IMR-90 (cell line): ENCODE data around the gene DHX38. TPM values are rescaled to one million over a fixed set of nuclear protein-coding genes. Genes with fewer than 3 reads are reported as not detected.

Experiments
- ATAC-seq: fragments of 200-7000 bp; cut with Tn5 transposase; 2 replicates; pipeline ENCODE4 v1.9.1; 2020; ENCODE audit warnings: low read depth, mild to moderate bottlenecking, moderate library complexity
- BruUV-seq: library from RNA; stranded (reverse); fragments of 400-500 nt; replicated peaks from 2 replicates; lab custom pipeline; 2021; lab: Mats Ljungman, UMichigan
- CTCF ChIA-PET: fragments of 300-600 bp; formaldehyde crosslinking; extraction: SDS; loops from one replicate; lab custom pipeline; 2021; ENCODE audit warnings: antibody characterized with exemption; lab: Yijun Ruan, JAX
- POLR2A ChIA-PET: fragments of 300-600 bp; sonication (Branson Sonifier 250); formaldehyde crosslinking; loops from one replicate; lab custom pipeline; 2022; ENCODE audit warnings: antibody characterized with exemption; ENCODE audit not compliant: unreplicated experiment; lab: Charles Lee
- DNase-seq: peaks from one replicate; pipeline ENCODE4 v3.0.0; 2013
- H2AFZ ChIP-seq: replicated peaks from 2 replicates; pipeline ENCODE3; 2013; ENCODE audit warnings: low read length, mild to moderate bottlenecking; ENCODE audit not compliant: poor library complexity
- H2AK5ac ChIP-seq: 2 replicates; pipeline ENCODE4 v1.6.1; 2013; ENCODE audit warnings: low read depth, low read length, inconsistent platforms
- H2AK9ac ChIP-seq: replicated peaks from 2 replicates; pipeline ENCODE3; 2013; ENCODE audit warnings: mild to moderate bottlenecking, low read depth, low read length, moderate library complexity; ENCODE audit not compliant: poor library complexity
- H2BK120ac ChIP-seq: 2 replicates; pipeline ENCODE4 v1.6.1; 2013; ENCODE audit warnings: low read depth, low read length, inconsistent platforms
- H2BK15ac ChIP-seq: 3 replicates; pipeline ENCODE4 v1.6.1; 2013; ENCODE audit warnings: low read depth, low read length, inconsistent platforms
- H2BK20ac ChIP-seq: 2 replicates; pipeline ENCODE4 v1.6.1; 2013; ENCODE audit warnings: low read depth, mild to moderate bottlenecking, inconsistent platforms, low read length, moderate library complexity
- H2BK5ac ChIP-seq: 2 replicates; pipeline ENCODE4 v1.6.1; 2013; ENCODE audit warnings: mild to moderate bottlenecking, low read depth, low read length, inconsistent platforms; ENCODE audit not compliant: poor library complexity, severe bottlenecking
- H3K14ac ChIP-seq: replicated peaks from 2 replicates; pipeline ENCODE4 v1.6.1; 2013; ENCODE audit warnings: low read depth, low read length, inconsistent platforms
- H3K18ac ChIP-seq: 2 replicates; pipeline ENCODE4 v1.6.1; 2013; ENCODE audit warnings: low read depth, low read length, control low read depth
- H3K23ac ChIP-seq: 2 replicates; pipeline ENCODE4 v1.6.1; 2013; ENCODE audit warnings: low read depth, low read length, inconsistent platforms
- H3K27ac ChIP-seq: 2 replicates; pipeline ENCODE4 v1.5.1; 2013; ENCODE audit warnings: mild to moderate bottlenecking, control low read depth, low read length; ENCODE audit not compliant: insufficient read depth
- H3K27me3 ChIP-seq: 2 replicates; pipeline ENCODE4 v1.6.1; 2013; ENCODE audit warnings: low read length; ENCODE audit not compliant: control insufficient read depth, insufficient read depth
- H3K36me3 ChIP-seq: 2 replicates; pipeline ENCODE4 v1.6.1; 2013; ENCODE audit warnings: low read length, mixed read lengths; ENCODE audit not compliant: control insufficient read depth, insufficient read depth
- H3K4ac ChIP-seq: 2 replicates; pipeline ENCODE4 v1.6.1; 2013; ENCODE audit warnings: low read depth, low read length, inconsistent platforms
- H3K4me1 ChIP-seq: 2 replicates; pipeline ENCODE4 v1.6.1; 2013; ENCODE audit warnings: low read length, mixed read lengths; ENCODE audit not compliant: control insufficient read depth, insufficient read depth
- H3K4me2 ChIP-seq: 2 replicates; pipeline ENCODE4 v1.6.1; 2013; ENCODE audit warnings: low read depth, mild to moderate bottlenecking, control low read depth, low read length, moderate library complexity
- H3K4me3 ChIP-seq: 2 replicates; pipeline ENCODE4 v1.5.1; 2013; ENCODE audit warnings: low read depth, mild to moderate bottlenecking, control low read depth, low read length, moderate library complexity; ENCODE audit not compliant: insufficient read depth
- H3K56ac ChIP-seq: 2 replicates; pipeline ENCODE4 v1.6.1; 2013; ENCODE audit warnings: low read length, inconsistent platforms; ENCODE audit not compliant: insufficient read depth; ENCODE audit errors: extremely low read depth
- H3K79me1 ChIP-seq, 2 experiments: 2 replicates each; pipeline ENCODE4 v1.6.1; 2013; ENCODE audit warnings: low read length in 2 of 2, inconsistent platforms in 1 of 2, low read depth in 1 of 2
- H3K9ac ChIP-seq: 2 replicates; pipeline ENCODE4 v1.6.1; 2013; ENCODE audit warnings: low read depth, low read length, control low read depth
- H3K9me1 ChIP-seq: 2 replicates; pipeline ENCODE4 v1.6.1; 2013; ENCODE audit warnings: low read length, inconsistent platforms; ENCODE audit not compliant: insufficient read depth
- H3K9me3 ChIP-seq: 2 replicates; pipeline ENCODE4 v1.6.1; 2013; ENCODE audit warnings: low read length; ENCODE audit not compliant: control insufficient read depth, insufficient read depth
- H4K20me1 ChIP-seq: 2 replicates; pipeline ENCODE4 v1.6.1; 2013; ENCODE audit warnings: low read length, inconsistent platforms; ENCODE audit not compliant: insufficient read depth
- H4K5ac ChIP-seq: 2 replicates; pipeline ENCODE4 v1.6.1; 2013; ENCODE audit warnings: mild to moderate bottlenecking, low read depth, low read length, control low read depth
- H4K8ac ChIP-seq, 2 experiments: 2 replicates each; pipeline ENCODE4 v1.6.1; 2013; ENCODE audit warnings: low read depth in 2 of 2, low read length in 2 of 2, control low read depth in 1 of 2, inconsistent platforms in 1 of 2
- H4K91ac ChIP-seq: 2 replicates; pipeline ENCODE4 v1.6.1; 2013; ENCODE audit warnings: low read depth, low read length, inconsistent platforms; ENCODE audit not compliant: insufficient read depth
- BHLHE40 ChIP-seq: fragments of 150-350 bp; IDR thresholded peaks from 2 replicates; pipeline ENCODE4 v1.6.1; 2016; ENCODE audit warnings: mild to moderate bottlenecking, low read depth, low read length
- CEBPB ChIP-seq: IDR thresholded peaks from 2 replicates; pipeline ENCODE4 v1.6.1; 2012; ENCODE audit warnings: low read depth, low read length, improper control_type of control experiment
- CHD1 ChIP-seq: IDR thresholded peaks from 2 replicates; pipeline ENCODE4 v1.6.1; 2012; ENCODE audit warnings: low read depth, low read length, improper control_type of control experiment
- CTCF ChIP-seq: conservative IDR thresholded peaks from 2 replicates; pipeline ENCODE4 v1.5.1; 2012; ENCODE audit warnings: mild to moderate bottlenecking, low read depth, low read length, improper control_type of control experiment
- MAFK ChIP-seq: IDR thresholded peaks from 2 replicates; pipeline ENCODE4 v1.6.1; 2012; ENCODE audit warnings: low read depth, low read length, improper control_type of control experiment
- WGBS, 2 experiments: methylation state at CpG; one replicate each; pipeline versions ENCODE4 v1.1.5 to v1.1.7; 2013; ENCODE audit warnings: missing lambda C conversion rate in 2 of 2; ENCODE audit not compliant: insufficient read length in 1 of 2; ENCODE audit errors: extremely low coverage in 2 of 2; 5-methylcytosine and 5-hydroxymethylcytosine counted together
- dilution Hi-C: fragments of 300-500 bp; cut with HindIII; formaldehyde crosslinking; loops from one replicate; pipeline ENCODE4 v1.14.3; 2018; ENCODE audit warnings: low sequenced_read_pairs; ENCODE audit not compliant: unreplicated experiment
- in situ Hi-C: fragments of 300-500 bp; cut with MboI; formaldehyde crosslinking; loops from 3 replicates; pipeline ENCODE4 v1.14.3; 2019; ENCODE audit warnings: low sequenced_read_pairs, inconsistent platforms, mixed read lengths
- intact Hi-C: fragments of 100-400 bp; cut with micrococcal nuclease; formaldehyde crosslinking; loops from 2 replicates; pipeline ENCODE4 v1.10.0; 2022
- polyA plus RNA-seq, 3 experiments: library from polyadenylated mRNA; depleted of rRNA; stranded (reverse); fragments of >200 nt; gene quantifications; 2 replicates each; pipeline ENCODE4 v1.2.3, GENCODE V29; 2012; ENCODE audit warnings: low replicate concordance in 1 of 3
- total RNA-seq: library from RNA; depleted of rRNA; stranded (reverse); fragments of >200 nt; gene quantifications from 2 replicates; pipeline ENCODE4 v1.2.3, GENCODE V29; 2012

The DHX38 gene
- total and polyA plus RNA-seq, 2 of the 4 experiments (the other 2 are of a cell fraction): 45.4 to 49.6 TPM

GRCh38 chr16:72061564-72061963, 32.1 kb upstream of the DHX38 start:
- Histone ChIP-seq H3K23ac (no peak overlapping the region), H3K9ac (no peak overlapping the region), H2AK5ac (no peak overlapping the region), H3K27ac (no peak overlapping the region), H3K79me1 (no peaks in the 10 kb centered on the region), H3K18ac (no peak overlapping the region), H2AK9ac (no peak overlapping the region), H3K56ac (no peak overlapping the region), H4K20me1 (no peaks in the 10 kb centered on the region), H2BK15ac (no peak overlapping the region), H3K14ac (no peak overlapping the region), H3K36me3 (no peaks in the 10 kb centered on the region), H3K4me3 (no peak overlapping the region), H2BK5ac (no peak overlapping the region), H4K91ac (no peak overlapping the region), H3K4me1 (no peaks in the 10 kb centered on the region), H2BK120ac (no peak overlapping the region), H3K4me2 (no peak overlapping the region), H3K27me3 (peaks cover 6% of the 10 kb centered on the region; the same call in 1 of the 2 replicates), H3K4ac (no peak overlapping the region), H3K9me3 (no peaks in the 10 kb centered on the region), H2AFZ (no peak overlapping the region), H4K5ac (no peak overlapping the region), H4K8ac (no peak overlapping the region), H2BK20ac (no peak overlapping the region), H3K9me1 (no peaks in the 10 kb centered on the region)
- DNase-seq (no peak), ATAC-seq (no peak)
- TF ChIP-seq CTCF (no peak), MAFK (no peak), BHLHE40 (no peak), CHD1 (no peak), CEBPB (no peak)
- dilution Hi-C loops (no loop called here), in situ Hi-C loops (no loop called here), intact Hi-C loops (no loop called here)
- ChIA-PET CTCF (interaction anchor here (1.7 kb wide), 1 partner anchor 10 kb away, joined by 8 read pairs; no protein-coding TSS in a partner anchor), POLR2A (no interaction called here)
- no TSS peak for BruUV-seq
- WGBS, 2 experiments: 67% methylated on average over 1 of the region's 1 CpG; no CpG with 5 or more reads in 1 of the 2 experiments
